Measurements from ENCODE around the gene RCHY1.

RCHY1 gene

DNA sequence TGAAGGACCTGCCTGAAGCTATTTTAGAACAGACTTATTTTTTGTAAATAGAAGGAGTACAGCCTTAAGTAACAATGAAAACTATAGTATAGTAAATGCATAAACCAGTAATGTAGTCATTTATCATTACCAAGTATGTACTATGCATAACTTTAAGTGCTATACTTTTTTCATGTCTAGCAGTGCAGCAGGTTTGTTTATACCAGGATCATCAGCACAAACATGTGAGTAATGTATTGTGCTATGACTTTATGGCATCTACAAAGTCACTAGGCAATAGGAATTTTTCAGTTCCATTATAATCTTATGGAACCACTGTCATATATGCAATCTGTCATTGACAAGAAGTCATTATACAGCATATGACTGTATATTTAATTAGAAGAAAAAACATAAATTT lies 38.2 kb upstream of the RCHY1 start:
- Histone ChIP-seq H3K9ac (no peak overlapping the region), H3K79me2 (ENCODE audit: insufficient read depth, low read depth) (no peaks in the 10 kb centered on the region), H3K36me3 (ENCODE audit: insufficient read depth) (no peaks in the 10 kb centered on the region), H4K20me1 (ENCODE audit: insufficient read depth) (no peaks in the 10 kb centered on the region), H3K4me3 (IDR thresholded peaks at IDR 0.05; ENCODE audit: insufficient read depth, low read depth, low read length) (no peak overlapping the region), H3K4me2 (no peak overlapping the region), H3K4me1 (ENCODE audit: low read depth, poor library complexity, severe bottlenecking) (peaks cover 16% of the 10 kb centered on the region), H2AFZ (ENCODE audit: low read depth) (no peak overlapping the region), H3K27ac (no peak overlapping the region), H3K27me3 (ENCODE audit: insufficient read depth, low read depth) (no peaks in the 10 kb centered on the region)
- TF ChIP-seq CTCF (conservative IDR thresholded peaks at IDR 0.05; ENCODE audit: low read depth, low read length) = no peak

DNA sequence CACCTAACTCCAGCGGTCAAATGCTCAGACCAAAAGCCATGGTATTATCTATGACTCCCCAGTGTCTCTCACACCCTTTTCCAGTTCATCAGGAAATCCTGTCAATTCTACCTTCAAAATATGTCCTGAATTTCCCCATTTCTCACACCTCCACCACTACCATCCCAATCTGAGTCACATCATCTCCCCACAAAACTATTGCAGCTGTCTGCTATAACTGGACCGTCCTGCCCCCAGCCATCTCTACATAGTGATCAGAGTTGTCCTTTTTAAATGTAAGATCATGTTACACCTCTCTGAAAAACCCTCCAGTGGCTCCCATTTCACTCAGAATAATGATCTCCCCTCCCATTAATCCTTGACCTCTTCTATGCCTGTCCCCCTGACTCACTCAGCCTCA lies 34.8 kb upstream of the RCHY1 start:
- H3K27me3 ChIP-seq (ENCODE audit: insufficient read depth, low read depth) = no peaks in the 10 kb centered on the region
- no peak overlapping the region for H2AFZ ChIP-seq (ENCODE audit: low read depth)
- no peaks in the 10 kb centered on the region for H4K20me1 ChIP-seq (ENCODE audit: insufficient read depth)
- H3K4me3 ChIP-seq (IDR thresholded peaks at IDR 0.05; ENCODE audit: insufficient read depth, low read depth, low read length) = no peak overlapping the region
- no peak overlapping the region for H3K9ac ChIP-seq
- no peak overlapping the region for H3K4me2 ChIP-seq
- no peaks in the 10 kb centered on the region for H3K36me3 ChIP-seq (ENCODE audit: insufficient read depth)
- no peak overlapping the region for H3K27ac ChIP-seq
- no peaks in the 10 kb centered on the region for H3K79me2 ChIP-seq (ENCODE audit: insufficient read depth, low read depth)
- H3K4me1 ChIP-seq (ENCODE audit: low read depth, poor library complexity, severe bottlenecking) = no peaks in the 10 kb centered on the region
- no peak for TF ChIP-seq CTCF (conservative IDR thresholded peaks at IDR 0.05; ENCODE audit: low read depth, low read length)

DNA sequence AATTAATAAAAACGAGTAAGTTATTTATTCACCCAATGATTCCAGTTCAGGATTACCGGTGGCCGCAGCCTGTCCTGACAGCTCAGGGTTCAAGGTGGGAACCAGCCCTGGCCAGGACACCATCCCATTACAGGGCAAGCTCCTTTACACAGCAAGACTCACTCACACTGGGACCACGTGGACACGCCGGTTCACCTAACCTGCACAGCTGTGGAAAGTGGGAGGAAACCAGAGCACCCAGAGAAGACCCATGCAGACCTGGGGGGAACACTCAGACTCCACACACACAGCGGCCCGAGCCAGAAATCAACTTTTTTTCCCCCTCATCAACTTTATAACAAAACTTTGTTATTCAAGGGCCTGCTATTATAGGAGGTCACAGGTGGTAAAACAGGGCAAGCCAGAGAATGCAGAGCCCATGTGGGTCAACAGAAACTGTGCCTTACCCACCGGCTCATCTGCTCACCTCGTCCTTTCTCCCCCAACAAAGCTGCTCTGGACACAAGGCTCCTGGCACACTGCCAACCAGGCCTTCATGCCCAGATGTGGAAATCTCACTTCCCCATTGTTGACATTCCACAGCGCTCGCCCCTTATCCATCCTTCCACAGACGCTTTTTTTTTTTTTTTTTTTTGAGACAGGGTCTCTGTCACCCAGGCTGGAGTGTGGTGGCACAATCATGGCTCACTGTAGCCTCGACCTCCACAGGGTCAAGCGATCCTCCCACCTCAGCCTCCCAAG lies 33.6 kb upstream of the RCHY1 start:
- Histone ChIP-seq H3K27me3 (ENCODE audit: insufficient read depth, low read depth) (no peaks in the 10 kb centered on the region), H3K4me2 (no peak overlapping the region), H4K20me1 (ENCODE audit: insufficient read depth) (no peaks in the 10 kb centered on the region)

DNA sequence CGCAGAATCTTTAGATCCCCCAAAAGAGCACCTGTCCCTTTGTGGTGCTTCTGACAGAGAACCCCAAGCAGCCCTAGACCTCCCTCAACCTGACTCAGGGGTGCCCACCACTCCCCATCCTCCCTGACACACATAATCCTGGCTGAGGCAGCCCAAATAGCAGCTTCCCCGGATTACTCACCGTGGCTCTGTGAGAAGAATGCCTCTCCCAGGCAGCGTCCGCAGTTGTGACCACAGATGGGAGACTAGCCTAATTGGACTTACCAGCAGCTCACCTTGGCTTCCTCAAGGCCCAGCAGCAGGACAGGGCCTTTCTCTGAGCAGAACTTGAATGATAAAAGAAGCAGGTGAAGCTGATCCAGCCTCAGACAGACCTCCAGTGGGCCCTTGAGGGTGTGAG lies 31.3 kb upstream of the RCHY1 start:
- no peak overlapping the region for H3K27ac ChIP-seq
- H2AFZ ChIP-seq (ENCODE audit: low read depth) = no peak overlapping the region
- no peaks in the 10 kb centered on the region for H3K27me3 ChIP-seq (ENCODE audit: insufficient read depth, low read depth)
- no peak overlapping the region for H3K4me3 ChIP-seq (IDR thresholded peaks at IDR 0.05; ENCODE audit: insufficient read depth, low read depth, low read length)
- no peak overlapping the region for H3K4me2 ChIP-seq
- H3K4me1 ChIP-seq (ENCODE audit: low read depth, poor library complexity, severe bottlenecking) = no peaks in the 10 kb centered on the region
- no peak overlapping the region for H3K9ac ChIP-seq
- no peaks in the 10 kb centered on the region for H4K20me1 ChIP-seq (ENCODE audit: insufficient read depth)
- no peaks in the 10 kb centered on the region for H3K79me2 ChIP-seq (ENCODE audit: insufficient read depth, low read depth)
- TF ChIP-seq CTCF (conservative IDR thresholded peaks at IDR 0.05; ENCODE audit: low read depth, low read length) = no peak
- no peaks in the 10 kb centered on the region for H3K36me3 ChIP-seq (ENCODE audit: insufficient read depth)

More for the DNA sequence above, 33.6 kb upstream of the RCHY1 start:
- Histone ChIP-seq H3K4me1 (ENCODE audit: low read depth, poor library complexity, severe bottlenecking) (no peaks in the 10 kb centered on the region), H3K4me3 (IDR thresholded peaks at IDR 0.05; ENCODE audit: insufficient read depth, low read depth, low read length) (no peak overlapping the region), H3K27ac (no peak overlapping the region), H3K79me2 (ENCODE audit: insufficient read depth, low read depth) (no peaks in the 10 kb centered on the region), H3K36me3 (ENCODE audit: insufficient read depth) (no peaks in the 10 kb centered on the region), H3K9ac (no peak overlapping the region), H2AFZ (ENCODE audit: low read depth) (no peak overlapping the region)
- TF ChIP-seq CTCF (conservative IDR thresholded peaks at IDR 0.05; ENCODE audit: low read depth, low read length) = no peak
